HG03558 (cell line): ENCODE measurements around the gene UBXN6.

Experiments
- ATAC-seq: cut with Tn5 transposase; IDR thresholded peaks from one replicate; pipeline ENCODE4 v1.9.1; 2021; ENCODE audit warnings: moderate number of reproducible peaks; ENCODE audit not compliant: unreplicated experiment; ENCODE audit errors: extremely low read depth

UBXN6 gene

GRCh38 chr19:4414144-4414799 lies 43.3 kb downstream of the UBXN6 start:
- ATAC-seq, result no peak

- no peak for ATAC-seq
Observed at GRCh38 chr19:4413588-4413987, 44.0 kb downstream of the UBXN6 start.

GRCh38 chr19:4409123-4409933 lies 48.3 kb downstream of the UBXN6 start:
- ATAC-seq, result no peak

- no peak for ATAC-seq
Observed at GRCh38 chr19:4406626-4407025, 51.0 kb downstream of the UBXN6 start.

GRCh38 chr19:4405977-4406376 lies 51.6 kb downstream of the UBXN6 start:
- no peak for ATAC-seq

- no peak for ATAC-seq
Observed at GRCh38 chr19:4403005-4403761, 54.4 kb downstream of the UBXN6 start.

- peak; percentile 64 for ATAC-seq
Observed at GRCh38 chr19:4402171-4403004, 55.2 kb downstream of the UBXN6 start, which contains the start of gene CHAF1A. Gene CHAF1A, plus strand, starts transcription at chr19:4402640. Its CDS starts 123 bp downstream, at chr19:4402763.

GRCh38 chr19:4401769-4402170 lies 55.8 kb downstream of the UBXN6 start:
- no peak for ATAC-seq

GRCh38 chr19:4400135-4400936 lies 57.3 kb downstream of the UBXN6 start, which contains the start of gene SH3GL1:
Gene SH3GL1, minus strand, starts transcription at chr19:4400547. Its CDS starts 179 bp downstream, at chr19:4400368.
- peak; percentile 37 for ATAC-seq

GRCh38 chr19:4399812-4400134 lies 57.8 kb downstream of the UBXN6 start:
- ATAC-seq, result no peak

GRCh38 chr19:4396949-4397783 lies 60.4 kb downstream of the UBXN6 start:
- ATAC-seq, result no peak
